ENCODE measurements around the gene NRL. TPM values are rescaled to one million over a fixed set of nuclear protein-coding genes. Genes with fewer than 3 reads are reported as not detected.

NRL gene
- total RNA-seq, 1 donor from 2014 or later, result 1.6 TPM

DNA sequence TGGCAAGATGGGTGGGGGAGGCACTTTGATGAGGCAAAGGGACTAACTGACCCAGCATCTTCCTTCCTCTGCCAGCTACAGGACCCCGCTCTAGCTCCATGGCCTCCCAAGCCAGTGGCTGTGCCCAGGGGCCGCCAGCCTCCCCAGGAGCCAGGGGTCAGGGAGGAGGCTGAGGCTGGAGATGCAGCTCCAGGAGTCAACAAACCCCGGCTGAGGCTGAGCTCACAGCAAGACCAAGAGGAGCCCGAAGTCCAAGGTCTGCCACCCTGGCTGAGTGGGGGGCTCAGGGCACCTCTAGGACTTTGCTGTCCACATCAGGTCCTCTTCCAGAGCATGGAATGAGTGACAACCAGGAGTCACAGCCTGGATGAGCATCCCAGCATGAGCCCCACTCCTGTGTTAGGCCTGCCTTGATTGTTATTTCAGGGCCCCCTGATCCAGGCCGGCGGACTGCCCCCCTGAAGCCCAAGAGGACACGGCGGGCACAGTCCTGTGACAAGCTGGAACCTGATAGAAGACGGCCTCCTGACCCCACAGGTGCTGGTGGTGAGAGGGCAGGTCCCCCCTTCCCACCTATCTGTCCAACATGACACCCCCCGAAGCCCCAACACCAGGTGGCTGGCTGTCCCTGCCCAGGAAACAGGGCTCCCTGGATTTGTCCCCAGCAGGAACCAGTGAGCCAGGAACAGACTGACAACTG lies 45.9 kb downstream of the NRL start:
- no peak for DNase-seq (ENCODE audit: low spot score)

DNA sequence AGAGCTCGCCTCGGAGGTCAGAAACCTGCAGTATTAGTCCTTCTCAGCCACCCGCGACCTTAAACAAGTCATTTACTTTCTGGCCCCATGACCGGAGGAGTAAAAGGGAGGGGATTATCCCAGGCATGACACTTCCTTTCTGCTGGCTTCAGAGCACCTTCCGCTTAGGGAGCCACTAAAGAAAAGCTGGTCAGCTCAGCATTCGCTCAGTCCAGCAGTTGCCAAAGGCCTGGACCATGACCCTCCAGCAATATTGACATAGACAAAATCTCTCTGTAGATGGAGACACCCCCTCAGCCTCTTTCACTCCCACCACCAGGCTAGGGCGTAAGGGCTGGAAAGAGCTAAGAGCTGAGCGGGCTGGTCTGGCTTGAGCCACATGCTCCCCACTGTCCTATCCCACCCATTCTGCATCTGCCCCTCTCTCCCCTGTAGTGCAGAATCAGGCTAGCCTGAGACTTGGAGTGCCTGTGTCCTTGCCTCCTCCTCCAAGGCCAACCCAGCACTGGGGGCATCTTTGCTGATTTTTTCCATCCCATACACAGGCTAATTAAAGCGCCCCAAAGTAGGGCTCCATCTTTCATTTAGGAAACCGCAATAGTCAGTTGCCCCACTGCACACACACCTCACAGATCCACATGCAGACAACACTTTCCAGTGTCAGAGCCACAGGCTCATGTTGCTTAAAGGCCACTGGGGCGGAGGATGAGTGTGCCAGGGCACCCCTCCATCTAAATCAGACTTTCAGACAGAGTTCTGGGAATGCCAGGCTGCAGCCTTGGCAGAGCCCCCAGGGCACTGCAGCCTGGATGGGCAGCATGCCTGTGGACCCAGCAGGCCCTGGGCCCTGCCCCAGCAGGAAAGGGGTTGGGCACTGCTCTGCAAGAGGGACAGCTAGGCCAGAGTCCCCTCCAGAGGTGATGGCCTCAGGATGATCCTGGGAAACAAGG lies 47.3 kb downstream of the NRL start:
- DNase-seq (ENCODE audit: low spot score), result no peak

DNA sequence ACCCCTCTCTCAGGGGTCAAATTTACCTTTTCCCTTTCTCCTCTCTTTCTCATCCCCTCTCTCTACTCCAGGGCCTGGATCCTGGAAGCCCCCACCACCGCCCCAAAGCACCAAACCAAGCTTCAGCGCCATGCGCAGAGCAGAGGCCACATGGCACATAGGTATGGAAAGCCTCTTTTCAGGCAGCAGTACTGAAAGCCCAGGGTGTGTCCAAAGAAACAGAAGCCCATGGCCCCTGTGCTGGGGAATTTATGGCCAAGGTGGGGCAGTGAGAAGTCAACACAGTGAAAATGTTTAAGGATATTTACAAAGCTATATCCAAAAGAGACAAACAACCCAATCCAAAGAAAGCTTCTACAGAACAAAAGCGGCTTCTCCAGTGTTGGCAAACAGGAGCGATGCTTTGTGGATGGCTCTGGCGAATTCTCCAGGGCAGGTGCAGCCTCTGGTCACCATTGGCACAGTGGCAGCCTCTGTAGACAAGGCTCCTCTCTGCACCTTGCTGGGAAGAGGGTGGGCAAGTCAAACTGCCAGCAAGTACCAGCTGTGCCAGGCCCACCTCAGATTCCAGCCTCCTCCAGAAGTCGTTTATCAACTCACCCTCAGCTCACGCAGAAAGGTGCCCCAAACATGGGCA lies 48.1 kb downstream of the NRL start:
- DNase-seq (ENCODE audit: low spot score), result no peak

DNA sequence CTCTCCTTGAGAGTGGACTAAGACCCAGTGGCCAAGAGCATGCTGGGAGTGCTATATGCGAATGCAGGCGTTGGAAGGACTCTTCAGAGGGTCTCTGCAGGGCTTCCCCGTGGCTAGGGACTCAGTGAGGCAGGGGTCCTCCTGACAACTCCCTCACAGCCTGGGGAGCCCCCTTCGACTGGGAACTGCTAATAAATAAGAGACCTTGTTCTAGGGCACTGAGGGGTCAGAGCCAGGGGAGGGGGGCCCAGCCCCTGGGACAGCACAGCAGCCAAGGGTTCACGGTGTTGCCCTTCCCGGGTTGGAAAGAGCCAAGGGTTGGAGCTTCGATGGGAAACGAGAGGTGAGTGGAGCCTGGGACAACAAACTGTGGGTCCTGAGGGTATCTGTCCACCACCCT lies 49.3 kb downstream of the NRL start:
- DNase-seq (ENCODE audit: low spot score), result no peak

DNA sequence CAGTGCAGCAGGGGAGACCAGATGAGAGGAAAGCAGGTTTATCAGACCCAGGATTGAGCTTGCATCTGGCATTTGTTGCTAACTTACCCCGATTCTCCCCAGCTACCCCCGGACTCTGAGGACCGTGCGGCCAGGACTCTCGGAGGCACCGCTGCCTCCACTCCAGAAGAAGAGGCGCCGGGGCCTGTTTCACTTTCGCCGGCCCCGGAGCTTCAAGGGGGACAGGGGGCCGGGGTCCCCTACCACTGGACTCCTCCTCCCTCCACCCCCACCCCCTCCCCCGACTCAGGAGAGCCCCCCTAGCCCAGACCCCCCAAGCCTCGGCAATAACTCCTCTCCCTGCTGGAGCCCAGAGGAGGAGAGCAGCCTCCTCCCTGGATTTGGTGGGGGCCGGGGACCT lies 49.9 kb downstream of the NRL start:
- no peak for DNase-seq (ENCODE audit: low spot score)

DNA sequence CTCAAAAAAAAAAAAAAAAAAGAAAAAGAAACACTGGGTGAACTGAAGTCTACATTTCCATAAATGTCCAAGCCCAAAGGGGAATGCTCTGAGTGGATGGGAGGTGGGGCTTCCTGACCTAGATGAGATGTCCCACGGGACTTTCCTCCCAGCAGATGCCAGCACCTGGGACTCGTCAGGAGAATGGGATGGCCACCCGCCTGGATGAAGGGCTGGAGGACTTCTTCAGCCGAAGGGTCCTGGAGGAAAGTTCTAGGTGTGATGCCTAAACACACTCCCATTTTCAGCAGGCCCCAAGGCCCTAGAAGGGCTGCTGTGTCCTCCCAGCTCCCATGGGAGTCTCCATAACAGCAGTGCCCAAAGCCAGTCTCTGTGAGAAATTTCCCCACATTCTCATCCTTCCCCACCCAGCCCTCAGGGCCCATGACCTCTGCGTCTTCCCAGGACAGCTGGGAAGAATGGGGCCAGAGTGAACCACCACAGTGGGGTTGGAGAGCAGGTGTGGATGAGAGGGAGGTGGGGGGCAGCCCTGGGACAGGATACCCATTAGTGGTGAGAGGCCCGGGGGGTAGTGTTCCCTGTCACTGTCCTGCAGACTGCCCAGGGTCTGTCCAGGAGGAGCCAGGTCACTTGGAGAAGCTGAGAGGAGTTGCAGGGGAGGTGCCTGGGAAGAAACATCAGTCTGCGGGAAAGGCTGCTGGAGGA lies 50.5 kb downstream of the NRL start:
- DNase-seq (ENCODE audit: low spot score), result no peak

DNA sequence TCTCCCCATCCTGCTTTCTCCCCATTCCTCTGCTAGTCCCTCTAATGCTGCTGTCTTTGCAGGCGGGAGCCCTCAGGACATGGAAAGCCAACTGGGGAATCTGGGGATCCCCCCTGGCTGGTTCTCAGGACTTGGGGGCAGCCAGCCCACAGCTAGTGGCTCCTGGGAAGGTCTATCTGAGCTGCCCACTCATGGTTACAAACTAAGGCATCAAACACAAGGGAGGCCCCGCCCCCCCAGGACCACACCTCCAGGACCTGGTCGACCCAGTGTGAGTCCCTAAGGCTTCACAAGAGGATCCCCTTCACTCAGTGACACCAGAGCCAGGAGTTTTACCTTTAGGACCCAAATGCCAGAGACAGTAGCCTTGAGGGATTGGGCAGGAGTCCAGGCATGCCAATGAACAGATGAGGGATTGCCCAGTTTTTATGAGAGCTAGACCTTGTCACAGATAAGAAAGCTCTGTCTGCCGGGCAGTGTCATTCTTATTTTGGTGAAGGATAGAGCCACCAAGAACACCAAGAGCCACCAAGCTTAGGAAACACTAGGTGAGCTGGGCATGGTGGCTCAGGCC lies 51.4 kb downstream of the NRL start:
- DNase-seq (ENCODE audit: low spot score), result no peak

DNA sequence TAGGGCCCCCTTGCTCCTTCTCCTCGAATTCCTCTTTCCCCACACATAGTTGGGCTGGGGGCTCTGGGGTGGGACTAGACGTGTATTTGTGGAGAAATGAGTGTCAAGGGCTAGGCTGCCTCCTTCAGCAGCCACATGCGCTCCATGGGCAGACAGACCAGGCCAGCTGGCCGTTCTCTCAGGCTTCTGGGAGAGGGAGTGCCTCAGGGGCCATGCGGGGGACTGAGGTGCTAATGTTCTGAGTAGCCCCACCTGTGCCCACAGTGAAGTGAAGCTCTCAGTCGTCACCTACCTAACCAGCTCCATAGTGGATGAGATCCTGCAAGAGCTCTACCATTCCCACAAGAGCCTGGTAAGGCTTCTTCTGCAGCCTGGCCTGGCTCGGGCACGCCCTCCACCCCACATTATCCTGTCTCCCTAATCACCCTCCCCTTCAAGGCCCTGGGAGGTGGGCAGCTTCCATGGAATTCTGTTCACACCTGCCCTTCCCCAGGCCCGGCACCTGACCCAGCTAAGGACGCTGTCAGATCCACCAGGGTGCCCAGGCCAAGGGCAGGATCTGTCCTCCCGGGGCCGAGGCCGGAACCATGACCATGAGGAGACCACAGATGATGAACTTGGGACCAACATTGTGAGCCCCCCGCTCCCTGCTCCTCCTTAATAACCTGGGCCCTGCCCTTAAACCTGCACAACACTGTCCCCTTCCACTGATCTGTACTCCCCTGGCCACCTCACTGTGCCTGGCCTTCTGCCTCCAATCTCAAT lies 52.4 kb downstream of the NRL start:
- DNase-seq (ENCODE audit: low spot score), result no peak

DNA sequence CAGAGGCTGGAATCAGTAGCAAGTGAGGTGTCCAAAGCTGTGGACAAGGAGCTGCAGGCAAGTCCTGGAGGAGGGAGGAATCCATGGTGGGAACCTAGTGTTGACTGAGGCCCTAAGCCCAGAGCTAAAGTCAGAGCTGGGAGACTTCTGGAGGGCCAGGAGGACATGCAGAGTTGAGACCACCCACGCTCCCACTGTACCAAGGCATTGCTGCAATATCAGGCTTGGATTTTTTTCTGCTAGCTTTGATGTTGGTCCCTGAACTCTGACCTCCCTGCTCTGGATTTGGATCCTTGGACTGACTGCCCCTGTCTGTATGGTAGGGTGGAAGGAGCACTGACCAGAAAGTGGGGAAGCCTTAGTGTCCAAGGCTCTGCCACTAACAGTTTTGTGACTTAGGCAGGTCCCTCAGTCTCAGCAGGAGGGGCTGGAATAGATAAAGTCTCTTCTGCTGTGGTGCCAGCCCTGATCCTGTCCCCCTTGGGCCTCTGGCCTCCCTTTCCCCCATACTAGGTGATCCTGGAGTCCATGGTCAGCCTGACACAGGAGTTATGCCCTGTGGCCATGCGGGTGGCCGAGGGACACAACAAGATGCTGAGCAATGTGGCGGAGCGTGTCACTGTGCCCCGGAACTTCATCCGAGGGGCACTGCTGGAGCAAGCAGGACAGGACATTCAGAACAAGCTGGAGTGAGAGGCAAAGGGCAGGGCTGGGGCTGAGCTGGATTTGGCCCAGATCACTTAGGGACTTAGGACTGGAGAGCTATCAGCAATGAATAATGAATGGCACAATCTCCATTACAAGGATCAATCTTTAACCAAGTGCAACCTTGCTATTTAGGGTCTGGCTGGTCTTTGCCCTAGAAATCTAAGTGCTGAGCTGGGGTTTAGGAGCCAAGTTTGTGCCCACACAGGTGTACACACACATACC lies 53.5 kb downstream of the NRL start:
- DNase-seq (ENCODE audit: low spot score), result no peak

DNA sequence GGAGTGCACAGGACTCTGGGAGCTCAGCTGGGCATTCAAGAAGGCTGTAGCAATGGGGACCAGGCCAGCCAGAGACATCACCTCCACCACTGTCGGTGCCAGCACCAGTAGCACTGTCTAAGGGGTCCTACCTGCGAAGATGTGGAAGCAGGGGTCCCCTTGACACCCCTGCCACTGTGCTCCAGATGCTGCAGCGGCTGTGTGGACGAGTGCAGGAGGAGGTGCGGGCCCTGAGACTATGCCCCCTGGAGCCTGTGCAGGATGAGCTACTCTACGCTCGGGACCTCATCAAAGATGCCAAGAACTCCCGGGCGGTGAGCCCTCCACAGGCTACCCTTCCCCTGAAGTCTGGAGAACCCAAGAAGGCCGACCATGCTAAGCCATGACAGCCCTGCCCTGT lies 54.3 kb downstream of the NRL start:
- DNase-seq (ENCODE audit: low spot score), result no peak

DNA sequence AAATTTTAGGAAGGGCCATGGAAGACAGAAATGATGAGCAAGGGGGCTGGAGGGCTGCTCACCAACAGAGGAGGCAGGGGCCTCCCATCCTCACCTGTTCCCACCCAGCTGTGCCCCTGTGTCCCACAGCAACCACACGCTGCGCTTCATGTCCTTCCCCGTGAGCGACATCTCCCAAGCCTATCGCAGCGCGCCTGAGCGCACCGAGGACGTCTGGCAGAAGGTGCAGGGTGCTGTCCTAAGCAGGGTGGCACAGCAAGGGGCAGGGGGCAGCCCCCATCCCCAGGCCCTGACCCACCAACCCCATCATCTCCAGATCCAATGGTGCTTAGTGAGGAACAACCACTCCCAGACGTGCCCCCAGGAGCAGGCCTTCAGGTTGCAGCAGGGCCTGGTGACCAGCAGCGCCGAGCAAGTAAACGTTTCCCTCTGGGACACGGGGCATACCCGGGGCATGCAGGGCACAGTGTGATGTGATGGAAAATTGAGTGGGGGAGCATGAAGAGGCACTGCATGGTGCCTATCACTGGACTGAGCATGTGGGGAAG lies 54.8 kb downstream of the NRL start:
- DNase-seq (ENCODE audit: low spot score), result no peak

DNA sequence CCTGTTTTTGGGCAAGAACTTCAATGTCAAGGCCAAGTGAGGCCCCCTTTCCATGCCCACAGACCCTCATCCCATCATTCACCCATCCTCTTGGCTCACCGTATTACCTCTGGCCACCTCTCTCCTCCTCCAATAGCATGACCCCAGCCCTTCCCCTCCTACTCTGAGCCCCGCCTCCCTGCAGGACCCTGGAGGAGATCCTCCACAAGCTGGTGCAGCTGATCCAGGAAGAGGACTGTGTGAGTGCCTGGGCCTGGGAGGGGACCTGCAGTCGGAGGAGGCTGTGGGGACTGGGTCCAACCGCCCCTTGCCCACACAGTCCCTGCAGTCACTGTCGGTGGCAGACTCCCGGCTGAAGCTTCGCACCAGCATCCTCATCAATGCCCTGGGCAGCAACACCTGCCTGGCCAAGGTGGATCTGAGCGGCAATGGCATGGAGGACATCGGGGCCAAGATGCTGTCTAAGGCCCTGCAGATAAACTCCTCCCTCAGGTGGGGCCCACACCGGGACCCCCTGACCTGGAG lies 55.7 kb downstream of the NRL start:
- DNase-seq (ENCODE audit: low spot score), result no peak

DNA sequence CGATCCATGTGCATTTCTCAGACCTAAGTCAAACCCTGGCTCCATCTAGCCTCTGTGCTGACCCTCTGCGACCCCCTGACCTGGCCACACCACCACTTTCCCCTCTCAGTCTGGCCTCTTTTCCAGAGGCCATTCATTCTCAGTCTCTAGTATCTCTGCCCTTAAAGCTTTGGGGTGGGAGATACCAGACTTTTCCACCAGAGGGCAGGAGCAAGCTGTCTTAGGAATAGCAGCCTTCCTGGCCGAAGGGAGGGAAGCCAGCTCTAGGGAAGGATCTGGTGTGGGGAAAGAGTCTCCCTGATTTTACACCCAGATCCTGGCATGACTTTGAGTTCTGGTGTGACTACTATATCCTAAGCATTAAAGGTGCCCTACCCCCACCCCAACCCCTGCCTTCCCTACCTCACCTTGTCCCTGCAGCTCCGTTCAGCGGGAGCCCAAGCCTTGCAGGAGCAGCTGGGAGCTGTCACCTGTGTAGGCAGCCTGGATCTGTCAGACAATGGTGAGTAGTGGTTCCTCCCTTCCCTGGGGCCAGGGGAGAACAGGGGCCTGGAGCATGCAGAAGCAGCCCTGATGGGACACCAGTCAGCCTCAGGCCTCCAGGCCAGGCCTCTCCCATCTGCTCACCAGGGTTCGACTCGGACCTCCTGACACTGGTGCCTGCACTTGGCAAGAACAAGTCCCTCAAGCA lies 56.3 kb downstream of the NRL start:
- no peak for DNase-seq (ENCODE audit: low spot score)

DNA sequence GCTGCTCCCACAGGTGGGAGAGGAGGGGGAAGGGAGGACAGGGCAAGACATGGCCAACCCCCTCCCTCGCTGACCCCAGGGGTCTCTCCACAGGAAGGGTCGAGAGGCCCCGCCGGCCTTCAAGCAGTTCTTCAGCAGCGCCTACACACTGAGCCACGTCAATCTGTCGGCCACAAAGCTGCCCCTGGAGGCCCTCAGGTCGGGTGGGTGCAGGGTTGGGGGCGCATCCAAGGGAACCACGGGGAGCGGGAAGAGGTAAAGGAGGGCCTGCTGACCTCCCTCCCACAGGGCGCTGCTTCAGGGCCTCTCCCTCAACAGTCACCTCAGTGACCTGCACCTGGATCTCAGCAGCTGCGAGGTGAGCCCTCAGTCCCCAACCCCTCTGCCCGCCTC lies 56.9 kb downstream of the NRL start:
- no peak for DNase-seq (ENCODE audit: low spot score)

DNA sequence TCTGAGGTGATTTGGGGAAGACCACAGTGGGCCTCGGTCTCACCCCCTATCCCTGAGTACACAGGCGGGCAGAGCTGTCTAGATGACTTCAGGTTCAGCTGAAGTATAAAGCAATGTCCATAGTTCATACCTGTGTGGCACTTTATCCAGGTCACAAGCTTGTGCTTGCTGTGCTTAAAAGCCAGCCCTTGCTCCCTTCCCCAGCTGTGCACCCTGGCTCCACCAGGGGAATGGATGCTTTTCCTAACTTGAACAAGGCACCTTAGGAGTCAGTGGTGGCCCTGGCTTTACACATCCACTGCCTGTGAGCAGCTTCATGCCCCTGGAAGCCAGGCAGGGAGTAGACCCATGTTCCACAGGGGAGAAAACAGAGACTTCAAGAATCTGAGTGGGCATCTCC lies 57.5 kb downstream of the NRL start:
- DNase-seq (ENCODE audit: low spot score), result no peak

DNA sequence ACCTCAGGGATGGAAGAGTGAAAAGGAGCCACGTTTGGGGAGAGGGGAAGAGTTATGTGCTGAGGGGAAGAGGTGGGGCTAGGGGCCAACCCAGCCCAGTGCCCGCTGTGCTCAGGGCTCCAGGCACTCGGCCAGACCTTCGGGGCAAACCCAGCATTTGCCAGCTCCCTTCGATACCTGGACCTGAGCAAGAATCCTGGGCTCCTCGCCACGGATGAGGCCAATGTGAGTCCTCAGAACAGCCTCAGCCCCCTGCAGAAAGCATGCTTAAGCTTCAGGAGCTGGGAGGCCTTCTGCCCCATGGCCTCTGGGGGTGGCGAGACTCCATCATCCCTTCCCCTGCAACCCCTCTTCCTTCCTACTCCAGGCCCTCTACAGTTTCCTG lies 58.0 kb downstream of the NRL start:
- no peak for DNase-seq (ENCODE audit: low spot score)

DNA sequence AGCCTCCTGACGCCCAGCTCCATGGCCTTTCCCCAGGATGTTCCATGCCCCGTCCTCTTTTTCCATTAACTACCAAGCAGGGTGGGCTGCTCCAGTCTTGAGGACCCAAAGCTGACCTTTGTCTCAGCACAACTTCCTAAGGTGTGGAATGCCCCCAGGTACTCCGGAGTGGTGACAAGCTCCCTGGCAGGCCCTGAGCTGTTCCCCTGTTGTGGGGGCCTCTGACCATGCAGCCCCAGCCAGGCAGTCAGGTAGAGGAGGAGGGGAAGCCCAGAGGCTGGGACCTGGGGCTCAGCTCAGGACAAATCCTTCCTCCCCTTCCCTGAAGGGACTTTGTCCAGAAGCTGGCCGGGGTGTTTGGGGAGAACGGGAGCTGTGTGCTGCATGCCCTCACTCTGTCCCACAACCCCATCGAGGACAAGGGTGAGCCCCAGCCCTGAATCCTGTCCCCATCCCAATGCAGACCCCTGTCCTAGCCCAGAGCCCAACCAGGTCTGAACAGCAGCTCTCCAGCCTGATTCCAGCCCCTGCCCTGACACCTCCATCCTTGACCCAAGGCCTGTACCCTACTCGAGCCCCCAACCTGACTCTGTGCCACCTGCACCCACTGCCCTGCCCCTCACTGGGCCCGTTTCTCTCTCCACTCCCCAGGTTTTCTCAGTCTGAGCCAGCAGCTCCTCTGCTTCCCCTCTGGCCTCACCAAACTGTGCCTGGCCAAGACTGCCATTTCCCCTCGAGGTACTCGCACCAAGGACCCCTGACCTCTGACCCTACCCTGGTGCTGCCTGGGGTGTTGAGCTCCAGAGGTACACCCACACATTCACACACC lies 58.6 kb downstream of the NRL start:
- no peak for DNase-seq (ENCODE audit: low spot score)

Measured in mesenteric fat pad (tissue), 1 donor.